Frontal cortex (tissue), 4 donors: ENCODE measurements around the gene EXO5. TPM values are rescaled to one million over a fixed set of nuclear protein-coding genes. Genes with fewer than 3 reads are reported as not detected.
A peak's percentile ranks its signal among the peaks of the same experiment; 100 is the strongest.
"Not testable (repeated sequence)": the region's sequence is repeated elsewhere in the genome, so short reads cannot be mapped to it uniquely, and the experiment has no call there.

ENCODE experiments used
- DNase-seq, 2 donors: peaks; one replicate each; pipeline ENCODE4 v3.0.0; 2012; ENCODE audit warnings: low spot score in 2 of 2
- FAIRE-seq: peaks from 2 replicates; lab custom pipeline; 2012; peaks lifted over from hg19 to GRCh38; lab: Jason Lieb, UNC
- total RNA-seq: library from RNA; depleted of rRNA; stranded (reverse); fragments of >200 nt; gene quantifications from one replicate; pipeline ENCODE4 v1.2.3, GENCODE V29; 2014
- donor health status: control.
- donor health status: control.
- donor health status: control.

The EXO5 gene, protein sequence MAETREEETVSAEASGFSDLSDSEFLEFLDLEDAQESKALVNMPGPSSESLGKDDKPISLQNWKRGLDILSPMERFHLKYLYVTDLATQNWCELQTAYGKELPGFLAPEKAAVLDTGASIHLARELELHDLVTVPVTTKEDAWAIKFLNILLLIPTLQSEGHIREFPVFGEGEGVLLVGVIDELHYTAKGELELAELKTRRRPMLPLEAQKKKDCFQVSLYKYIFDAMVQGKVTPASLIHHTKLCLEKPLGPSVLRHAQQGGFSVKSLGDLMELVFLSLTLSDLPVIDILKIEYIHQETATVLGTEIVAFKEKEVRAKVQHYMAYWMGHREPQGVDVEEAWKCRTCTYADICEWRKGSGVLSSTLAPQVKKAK
- 28.5 TPM for total RNA-seq

DNA sequence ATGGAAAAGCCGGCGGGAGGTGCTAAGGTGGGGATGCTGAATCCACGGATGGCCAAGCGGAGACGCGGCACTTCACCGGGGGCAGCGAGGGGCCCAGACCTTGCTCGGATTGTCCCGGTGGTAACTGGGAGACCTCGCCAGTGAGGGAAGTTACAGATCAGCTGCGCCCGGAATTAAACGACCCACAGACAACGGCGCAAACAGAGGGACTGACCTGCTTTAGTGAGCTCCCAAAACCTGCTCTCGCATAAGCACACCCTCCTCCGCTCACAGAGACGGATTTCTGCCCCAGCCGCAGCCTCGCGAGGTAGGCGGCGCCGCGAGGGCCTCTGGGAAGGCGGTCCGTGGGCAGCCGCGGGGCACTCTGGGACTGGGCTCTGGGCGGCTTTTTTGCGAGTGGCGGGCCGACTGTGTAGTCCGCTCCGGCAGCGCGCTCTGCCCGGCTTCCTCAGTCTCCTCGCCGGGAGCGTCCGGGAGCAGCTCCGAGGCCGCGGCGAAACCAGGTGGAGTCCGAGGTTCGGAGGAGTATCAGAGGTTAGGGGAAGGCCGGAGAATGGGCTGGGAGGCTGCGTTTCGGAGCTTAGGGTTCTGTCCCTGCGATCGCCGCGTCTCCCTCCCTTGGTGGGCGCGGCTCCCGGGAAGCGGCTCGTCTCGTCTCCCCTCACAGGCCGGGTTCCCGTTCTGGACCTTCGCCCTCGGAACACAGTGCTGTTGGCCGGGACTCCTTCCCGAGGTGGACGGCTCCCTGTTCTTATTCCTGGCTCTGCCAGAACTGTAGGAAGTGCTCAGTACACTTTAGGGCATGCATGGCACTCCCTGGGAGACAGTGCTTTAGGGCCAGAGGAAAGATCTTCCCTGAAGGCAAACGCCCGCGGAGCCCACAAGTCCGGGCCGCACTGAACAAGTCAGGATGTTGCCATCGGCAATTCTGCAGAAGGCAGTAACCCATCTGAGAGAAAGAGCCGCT, at the start of gene EXO5:
TSS of gene EXO5 (plus strand) at position 393 of the 967 bp plus-strand sequence. CDS start 5,778 bp downstream, outside the sequence.
- DNase-seq (peak; percentile 46 to 64), FAIRE-seq (no peak)

- FAIRE-seq (no peak), DNase-seq (no peak)
These were observed 45.5 kb upstream of the EXO5 start for GRCh38 chr1:40462956-40463590.

- no peak for DNase-seq
- FAIRE-seq, result no peak
These were observed 39.2 kb upstream of the EXO5 start for GRCh38 chr1:40469327-40469726.

GRCh38 chr1:40475268-40475667, 33.3 kb upstream of the EXO5 start:
- DNase-seq, result no peak
- no peak for FAIRE-seq

- DNase-seq, result peak; percentile 73 to 77
- no peak for FAIRE-seq
These were observed 31.5 kb upstream of the EXO5 start, which contains the start of gene ZFP69 for GRCh38 chr1:40476924-40477677. Gene ZFP69 (plus strand): TSS chr1:40477290. CDS start chr1:40479362, 2,072 bp downstream.

DNA sequence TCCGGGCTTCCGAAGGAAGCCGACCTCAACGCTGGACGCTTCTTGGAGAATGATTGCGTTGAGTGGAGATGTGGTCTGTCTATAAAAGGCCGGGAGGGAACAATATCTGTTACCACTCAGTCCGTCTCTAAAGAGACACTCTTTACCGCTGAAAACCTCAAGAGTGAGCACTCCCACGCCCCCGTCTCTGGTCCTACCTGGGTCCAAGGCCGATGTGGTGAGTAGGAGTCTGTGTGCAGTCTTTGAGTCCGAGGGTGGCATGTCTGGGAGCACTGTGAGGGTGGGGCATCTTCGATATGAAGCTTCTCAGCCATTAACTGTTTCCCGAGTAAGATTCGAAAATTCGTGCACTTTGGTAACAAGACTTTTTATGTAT, 30.9 kb upstream of the EXO5 start:
- no peak for DNase-seq

DNA sequence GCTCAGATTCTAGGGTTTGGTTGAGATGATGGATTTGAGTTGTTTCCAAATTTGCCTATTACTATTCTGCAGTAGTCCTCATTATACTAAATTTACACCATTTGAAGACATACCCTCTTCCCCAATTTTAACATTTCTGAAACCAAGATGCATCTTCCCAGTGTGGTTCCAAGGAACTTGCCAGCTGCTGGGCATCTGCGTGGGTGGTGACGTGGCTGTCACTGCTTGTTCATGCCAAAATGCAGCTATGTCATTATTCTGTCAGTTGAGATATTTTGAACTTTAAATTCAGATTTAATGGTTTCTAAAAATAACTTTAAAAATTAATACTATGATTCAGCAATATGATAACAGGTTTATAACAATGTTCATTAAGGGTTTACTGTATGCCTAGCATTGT, 30.3 kb upstream of the EXO5 start:
- DNase-seq, result no peak

More for the DNA sequence above, 30.9 kb upstream of the EXO5 start:
- no peak for FAIRE-seq

GRCh38 chr1:40479156-40479555, 29.4 kb upstream of the EXO5 start:
- FAIRE-seq, result no peak

More for the DNA sequence above, 30.3 kb upstream of the EXO5 start:
- no peak for FAIRE-seq

DNA sequence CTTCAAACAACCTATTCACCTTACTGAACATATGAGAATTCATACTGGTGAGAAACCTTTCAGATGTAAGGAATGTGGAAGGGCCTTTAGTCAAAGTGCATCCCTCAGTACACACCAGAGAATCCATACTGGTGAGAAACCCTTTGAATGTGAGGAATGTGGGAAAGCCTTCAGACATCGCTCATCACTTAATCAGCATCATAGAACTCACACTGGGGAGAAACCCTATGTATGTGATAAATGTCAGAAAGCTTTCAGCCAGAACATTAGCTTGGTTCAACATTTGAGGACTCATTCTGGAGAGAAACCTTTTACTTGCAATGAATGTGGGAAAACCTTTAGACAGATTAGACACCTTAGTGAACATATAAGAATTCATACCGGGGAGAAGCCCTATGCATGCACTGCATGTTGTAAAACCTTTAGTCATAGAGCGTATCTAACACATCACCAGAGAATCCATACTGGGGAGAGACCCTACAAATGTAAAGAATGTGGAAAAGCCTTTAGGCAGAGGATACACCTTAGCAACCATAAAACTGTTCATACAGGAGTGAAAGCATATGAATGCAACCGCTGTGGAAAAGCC, 13.2 kb upstream of the EXO5 start:
- DNase-seq (no peak), FAIRE-seq (no peak)

More at GRCh38 chr1:40479156-40479555, 29.4 kb upstream of the EXO5 start:
- DNase-seq, result no peak

- FAIRE-seq, result not testable (repeated sequence)
These were observed 5.9 kb upstream of the EXO5 start for GRCh38 chr1:40502651-40503050.

GRCh38 chr1:40507973-40508372, 594 bp upstream of the EXO5 start:
- no peak for DNase-seq
- FAIRE-seq, result no peak

More at GRCh38 chr1:40502651-40503050, 5.9 kb upstream of the EXO5 start:
- DNase-seq, result not testable (repeated sequence)

GRCh38 chr1:40519517-40519916, 10.9 kb downstream of the EXO5 start:
- DNase-seq (no peak), FAIRE-seq (no peak)

DNA sequence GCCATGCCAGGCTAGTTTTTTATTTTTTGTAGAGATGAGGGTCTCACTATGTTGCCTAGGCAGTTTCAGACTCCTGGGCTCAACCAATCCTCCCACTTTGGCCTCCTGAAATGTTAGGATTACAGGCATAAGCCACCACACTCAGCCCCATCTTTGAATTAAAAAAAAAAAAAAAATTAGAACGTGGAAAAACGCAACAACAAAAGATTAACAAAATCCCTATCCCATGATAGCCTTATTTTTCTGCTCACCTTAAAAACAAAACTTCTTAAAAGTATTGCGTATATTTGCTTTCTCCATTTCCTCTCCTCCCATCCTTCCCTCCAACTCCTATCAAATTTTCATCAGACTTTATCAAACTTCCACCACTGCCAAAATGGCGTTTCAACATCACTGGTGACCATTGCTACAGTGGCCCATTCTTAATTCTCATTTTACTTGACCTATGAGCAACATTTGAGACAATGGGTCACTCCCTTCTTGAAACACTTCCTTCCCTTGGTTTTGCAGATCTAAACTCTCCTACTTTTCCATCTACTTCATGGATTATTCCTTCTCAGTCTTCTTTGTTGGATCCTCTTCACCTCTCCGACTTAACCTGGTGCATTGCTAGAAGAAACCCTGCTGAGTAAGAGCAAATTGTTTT, 22.3 kb downstream of the EXO5 start:
- no peak for DNase-seq
- no peak for FAIRE-seq

DNA sequence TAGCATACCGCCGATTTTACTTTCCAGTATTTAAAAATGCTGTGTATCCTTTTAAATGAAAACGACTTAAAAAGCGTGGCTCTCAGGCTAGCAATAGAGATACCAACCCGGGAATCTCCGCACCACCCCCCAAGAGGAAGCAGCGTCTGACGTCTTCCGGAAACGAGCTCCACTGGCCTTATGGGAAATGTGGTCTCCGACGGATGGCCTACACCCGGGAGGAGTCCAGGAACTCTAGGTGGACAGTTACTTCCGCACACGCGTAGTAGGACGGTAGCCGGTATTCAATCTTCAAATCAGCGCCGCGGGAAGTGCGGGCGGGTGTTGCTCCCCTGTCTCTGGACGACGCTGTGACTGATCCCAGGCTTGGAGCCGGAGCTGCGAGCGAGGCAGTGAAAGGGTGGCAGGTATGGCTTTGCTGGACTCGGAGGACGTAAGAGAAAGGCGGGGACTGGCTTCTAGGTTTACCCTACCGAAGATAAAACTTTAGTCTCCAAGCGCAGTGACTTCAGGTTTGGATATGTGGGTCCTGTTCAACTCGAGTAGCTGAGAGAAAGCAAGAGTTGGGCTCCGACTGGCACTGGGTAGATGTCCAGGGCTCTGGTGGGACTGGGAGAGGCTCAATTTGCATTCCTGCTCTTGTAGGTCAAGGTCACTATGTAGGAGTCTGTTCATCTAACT, 23.0 kb downstream of the EXO5 start, which contains the start of gene ZNF684:
TSS of gene ZNF684 (plus strand) at position 257 of the 681 bp plus-strand sequence. CDS start 1,530 bp downstream, outside the sequence.
- DNase-seq (peak; percentile 68 to 87), FAIRE-seq (no peak)

DNA sequence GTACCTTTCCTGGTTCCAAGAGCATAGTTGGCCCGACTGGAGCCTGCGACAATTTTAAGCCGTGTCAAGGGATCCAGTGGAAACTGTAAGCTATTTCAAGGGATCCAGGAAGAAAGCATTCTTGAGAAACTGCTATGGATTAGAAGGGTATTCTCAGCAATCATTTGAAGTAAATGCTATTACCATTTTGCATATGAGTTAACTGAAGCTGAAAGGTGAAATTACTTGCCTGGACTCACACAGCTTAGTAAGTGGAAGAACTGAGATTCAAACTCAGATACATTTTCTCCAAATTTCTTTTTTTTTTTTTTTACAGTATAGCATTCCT, 23.5 kb downstream of the EXO5 start:
- no peak for FAIRE-seq
- DNase-seq, result no peak

GRCh38 chr1:40532844-40533424, 24.4 kb downstream of the EXO5 start:
- FAIRE-seq (no peak), DNase-seq (no peak)

GRCh38 chr1:40534589-40534988, 26.0 kb downstream of the EXO5 start:
- no peak for DNase-seq
- FAIRE-seq, result no peak

- FAIRE-seq (no peak), DNase-seq (no peak)
These were observed 27.2 kb downstream of the EXO5 start for GRCh38 chr1:40535732-40536131.
